Measurements from ENCODE around the gene CLASP2.
"Not testable (repeated sequence)": the region's sequence is repeated elsewhere in the genome, so short reads cannot be mapped to it uniquely, and the experiment has no call there.

CLASP2 gene

GRCh38 chr3:33682770-33683169 is 35.3 kb downstream of the CLASP2 start:
- DNase-seq, result no peak

- DNase-seq, result no peak
These were observed 36.4 kb downstream of the CLASP2 start for GRCh38 chr3:33681667-33682066.

GRCh38 chr3:33678073-33678472 is 40.0 kb downstream of the CLASP2 start:
- no peak for DNase-seq

- not testable (repeated sequence) for DNase-seq
These were observed 44.6 kb downstream of the CLASP2 start for GRCh38 chr3:33673436-33673835.

GRCh38 chr3:33668618-33669017 is 49.4 kb downstream of the CLASP2 start:
- DNase-seq, result no peak

GRCh38 chr3:33665294-33665693 is 52.8 kb downstream of the CLASP2 start:
- no peak for DNase-seq

GRCh38 chr3:33664195-33664594 is 53.9 kb downstream of the CLASP2 start:
- DNase-seq, result no peak

GRCh38 chr3:33663042-33663441 is 55.0 kb downstream of the CLASP2 start:
- DNase-seq, result no peak

- DNase-seq, result no peak
These were observed 58.1 kb downstream of the CLASP2 start for GRCh38 chr3:33659856-33660434.

GRCh38 chr3:33658991-33659848 is 58.8 kb downstream of the CLASP2 start:
- DNase-seq, result peak; percentile 95

- DNase-seq, result no peak
These were observed 59.4 kb downstream of the CLASP2 start for GRCh38 chr3:33658621-33658990.

GRCh38 chr3:33658039-33658438 is 60.0 kb downstream of the CLASP2 start:
- DNase-seq, result peak; percentile 23

GRCh38 chr3:33652736-33653135 is 65.3 kb downstream of the CLASP2 start:
- DNase-seq, result no peak

- DNase-seq, result not testable (repeated sequence)
These were observed 67.0 kb downstream of the CLASP2 start for GRCh38 chr3:33651101-33651500.

GRCh38 chr3:33650495-33650894 is 67.6 kb downstream of the CLASP2 start:
- DNase-seq, result no peak

- no peak for DNase-seq
These were observed 69.3 kb downstream of the CLASP2 start for GRCh38 chr3:33648793-33649192.

GRCh38 chr3:33646406-33646805 is 71.6 kb downstream of the CLASP2 start:
- no peak for DNase-seq

- peak; percentile 89 for DNase-seq
These were observed 72.9 kb downstream of the CLASP2 start for GRCh38 chr3:33645060-33645647.

GRCh38 chr3:33644582-33644981 is 73.5 kb downstream of the CLASP2 start:
- peak; percentile 45 for DNase-seq

- DNase-seq, result no peak
These were observed 75.2 kb downstream of the CLASP2 start for GRCh38 chr3:33642806-33643205.

GRCh38 chr3:33639889-33640288 is 78.2 kb downstream of the CLASP2 start:
- DNase-seq, result no peak

- no peak for DNase-seq
These were observed 80.6 kb downstream of the CLASP2 start for GRCh38 chr3:33637482-33637881.

- DNase-seq, result peak; percentile 78
These were observed 81.8 kb downstream of the CLASP2 start for GRCh38 chr3:33636125-33636850.

Data from eye (tissue), 1 donor.